AG10803 (cell line): ENCODE data around the gene UVRAG.
A peak's percentile ranks its signal among the peaks of the same experiment; 100 is the strongest.

Experiments
- DNase-seq: peaks from one replicate; pipeline ENCODE4 v3.0.0; 2010; ENCODE audit warnings: low read depth
- H3K4me3 ChIP-seq: 2 replicates; pipeline ENCODE4 v1.5.1; 2011; ENCODE audit warnings: mild to moderate bottlenecking, low read length, control low read depth
- TF ChIP-seq, protein P1 (sequence below): conservative IDR thresholded peaks from 2 replicates; pipeline ENCODE4 v1.5.1; 2011; ENCODE audit warnings: mild to moderate bottlenecking, low read length, control low read depth, inconsistent platforms

UVRAG gene

DNA sequence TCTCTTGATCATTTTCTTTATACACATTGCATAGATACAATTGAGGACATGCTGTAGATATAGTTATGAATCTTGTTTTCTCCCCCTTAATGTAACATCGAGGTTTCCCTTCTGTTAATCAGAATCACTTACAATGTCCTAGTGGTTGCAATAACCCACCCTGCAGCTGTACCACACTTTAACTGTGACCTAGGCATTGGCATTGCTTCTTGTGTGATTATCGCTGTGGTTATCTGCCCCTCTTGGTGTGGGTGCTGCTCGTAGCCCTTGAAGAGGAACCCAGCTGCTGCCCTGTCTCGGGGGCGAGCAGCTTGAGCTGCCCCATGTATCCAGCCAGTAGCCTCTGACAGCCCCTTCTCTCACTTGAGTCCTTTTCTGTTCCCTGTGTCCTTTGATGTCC lies 44.9 kb upstream of the UVRAG start:
- DNase-seq: no peak
- H3K4me3 ChIP-seq: no peak overlapping the region
- TF ChIP-seq, protein P1, sequence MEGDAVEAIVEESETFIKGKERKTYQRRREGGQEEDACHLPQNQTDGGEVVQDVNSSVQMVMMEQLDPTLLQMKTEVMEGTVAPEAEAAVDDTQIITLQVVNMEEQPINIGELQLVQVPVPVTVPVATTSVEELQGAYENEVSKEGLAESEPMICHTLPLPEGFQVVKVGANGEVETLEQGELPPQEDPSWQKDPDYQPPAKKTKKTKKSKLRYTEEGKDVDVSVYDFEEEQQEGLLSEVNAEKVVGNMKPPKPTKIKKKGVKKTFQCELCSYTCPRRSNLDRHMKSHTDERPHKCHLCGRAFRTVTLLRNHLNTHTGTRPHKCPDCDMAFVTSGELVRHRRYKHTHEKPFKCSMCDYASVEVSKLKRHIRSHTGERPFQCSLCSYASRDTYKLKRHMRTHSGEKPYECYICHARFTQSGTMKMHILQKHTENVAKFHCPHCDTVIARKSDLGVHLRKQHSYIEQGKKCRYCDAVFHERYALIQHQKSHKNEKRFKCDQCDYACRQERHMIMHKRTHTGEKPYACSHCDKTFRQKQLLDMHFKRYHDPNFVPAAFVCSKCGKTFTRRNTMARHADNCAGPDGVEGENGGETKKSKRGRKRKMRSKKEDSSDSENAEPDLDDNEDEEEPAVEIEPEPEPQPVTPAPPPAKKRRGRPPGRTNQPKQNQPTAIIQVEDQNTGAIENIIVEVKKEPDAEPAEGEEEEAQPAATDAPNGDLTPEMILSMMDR: no peak

DNA sequence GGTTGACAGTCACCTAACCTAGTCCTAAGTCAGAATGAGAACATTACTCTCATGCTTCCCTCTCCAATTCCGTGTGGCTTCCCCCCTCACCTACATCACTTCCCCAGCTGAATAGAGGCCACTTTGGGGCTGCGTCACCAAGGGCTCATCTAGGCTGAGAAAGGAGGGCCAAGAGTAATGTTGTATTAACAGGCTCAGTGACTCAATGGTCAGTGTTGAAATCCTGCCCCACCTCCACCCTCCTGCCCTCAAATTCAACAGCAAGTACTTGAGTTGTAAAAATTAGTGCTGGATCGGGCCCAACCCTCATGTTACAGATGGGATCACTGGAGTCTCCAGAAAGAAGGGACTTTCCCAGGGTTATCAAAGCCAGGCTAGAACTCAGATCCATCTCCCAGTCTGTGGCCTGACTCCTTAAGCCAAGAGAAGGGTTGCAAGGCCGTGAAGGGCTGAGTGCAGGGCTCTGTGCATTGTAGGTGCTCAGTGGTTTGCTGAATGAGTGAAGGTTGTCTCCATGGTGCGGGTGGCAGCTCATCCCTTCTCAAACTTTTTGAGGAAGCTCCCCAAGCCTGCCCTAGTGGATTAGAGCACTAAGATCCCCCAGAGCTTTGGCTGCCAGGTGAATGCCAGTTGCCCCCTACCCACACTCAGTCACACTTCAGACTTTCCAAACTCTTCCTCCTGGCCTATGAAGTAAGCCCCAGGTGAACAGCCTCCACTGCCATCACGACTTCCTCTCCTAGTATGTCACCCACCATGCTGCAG lies 43.2 kb upstream of the UVRAG start:
- TF ChIP-seq, protein P1: no peak
- no peak overlapping the region for H3K4me3 ChIP-seq
- DNase-seq: peak; percentile 87

DNA sequence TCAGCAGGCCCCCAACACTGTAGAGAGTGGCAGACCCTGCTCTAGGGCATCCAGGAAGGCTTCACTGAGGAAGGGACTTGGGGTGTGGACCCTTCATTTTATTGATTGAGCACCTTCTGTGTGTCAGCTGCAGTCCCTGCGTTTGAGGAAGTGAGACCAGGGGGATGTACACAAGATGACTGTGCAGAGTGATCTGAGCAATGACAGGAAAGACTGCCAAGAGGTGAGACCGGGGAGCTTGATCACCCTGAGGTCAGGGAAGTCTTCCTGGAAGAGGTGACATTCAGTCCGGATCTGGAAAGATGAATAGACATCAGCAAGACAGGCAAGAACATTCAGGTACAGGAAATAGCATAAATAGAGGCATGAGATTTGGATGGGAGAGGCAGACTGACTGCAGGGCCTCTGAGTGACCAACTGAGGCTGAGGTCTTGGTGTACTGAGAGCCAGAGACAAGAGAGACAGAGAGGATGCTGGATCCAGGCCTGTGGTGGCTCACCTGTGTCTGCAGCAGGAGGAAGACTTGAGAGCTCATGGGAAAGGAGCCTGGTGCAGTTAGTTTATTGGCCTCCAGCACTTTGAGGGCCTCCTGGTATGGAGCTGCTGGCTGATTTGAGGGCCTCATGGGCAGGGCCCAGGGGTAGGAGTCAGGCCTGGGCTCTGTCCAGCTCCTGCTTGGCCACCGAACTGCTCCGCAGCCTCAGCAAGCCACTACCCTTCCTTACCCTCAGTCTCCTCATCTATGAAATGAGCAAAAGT lies 41.2 kb upstream of the UVRAG start:
- TF ChIP-seq, protein P1: no peak
- no peak overlapping the region for H3K4me3 ChIP-seq
- DNase-seq: no peak

DNA sequence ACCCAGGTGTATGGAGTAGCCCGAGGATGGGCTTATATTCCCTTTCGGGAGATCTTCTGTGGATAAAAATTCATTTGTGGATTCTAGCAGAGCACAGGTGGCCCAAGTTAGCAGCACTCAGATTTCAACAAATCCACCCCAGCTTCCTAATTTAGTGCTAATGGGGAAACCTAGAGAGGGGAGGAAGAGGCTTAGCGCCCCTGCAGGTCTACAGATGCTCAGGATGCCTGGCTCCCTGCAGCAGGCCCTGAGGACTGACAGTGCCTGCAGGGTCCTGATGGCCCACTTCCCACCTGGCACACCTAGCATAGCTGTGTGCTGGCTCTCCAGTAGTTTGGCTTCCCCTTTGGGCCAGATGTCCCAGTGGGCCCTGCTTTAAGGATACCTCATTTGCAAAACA lies 40.0 kb upstream of the UVRAG start:
- no peak overlapping the region for H3K4me3 ChIP-seq
- no peak for DNase-seq
- TF ChIP-seq, protein P1: no peak

DNA sequence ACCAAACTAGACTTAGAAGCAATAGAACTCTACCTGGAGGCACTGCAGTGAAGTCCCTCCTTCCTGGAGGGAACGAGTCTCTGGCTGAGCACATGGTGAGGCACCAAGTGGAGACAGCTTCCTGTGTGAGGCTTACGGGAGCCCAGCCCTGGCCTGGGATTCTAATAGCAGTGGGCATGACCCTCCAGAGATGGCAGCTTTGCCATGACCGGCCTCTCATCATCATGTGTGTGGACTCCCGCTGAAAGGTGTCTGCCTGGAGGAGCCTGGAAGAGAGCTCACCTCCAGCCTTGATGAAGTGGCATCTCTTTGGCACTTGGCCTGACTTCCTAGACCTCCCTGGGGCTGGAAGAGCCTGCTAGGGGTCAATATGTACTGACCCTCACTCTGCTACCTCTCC lies 38.5 kb upstream of the UVRAG start:
- no peak for DNase-seq
- no peak overlapping the region for H3K4me3 ChIP-seq
- TF ChIP-seq, protein P1: no peak

DNA sequence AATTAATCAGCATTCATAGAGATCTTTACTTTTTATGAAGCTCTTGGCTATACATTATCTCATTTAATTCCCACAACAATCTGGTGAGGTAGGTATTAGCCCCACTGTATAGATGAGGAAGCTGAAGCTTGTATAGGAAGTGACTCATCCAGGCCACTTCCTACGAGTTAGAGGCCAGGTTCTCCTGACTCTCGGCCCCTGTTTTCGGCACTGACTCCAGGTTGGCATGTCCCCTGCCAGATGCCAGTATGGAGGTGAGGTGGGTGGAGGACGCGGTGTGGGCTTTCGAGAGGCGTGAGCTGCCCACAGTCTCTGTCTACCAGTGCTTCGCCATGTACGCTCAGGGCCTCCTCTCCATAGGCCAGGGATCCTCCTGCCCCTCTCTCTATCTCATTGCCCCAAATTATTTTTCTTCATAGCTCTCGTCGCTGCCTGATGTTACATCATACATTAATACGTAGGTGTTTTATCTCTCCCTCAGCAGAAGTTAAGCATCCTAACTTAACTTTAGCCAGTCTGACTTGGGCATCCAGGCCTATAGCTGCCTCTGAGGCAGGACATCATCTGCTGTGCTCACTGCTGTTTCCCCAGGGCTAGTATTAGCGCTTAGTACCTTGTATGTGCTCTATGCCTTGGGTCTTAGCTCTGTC lies 37.4 kb upstream of the UVRAG start:
- DNase-seq: no peak
- H3K4me3 ChIP-seq: no peak overlapping the region
- TF ChIP-seq, protein P1: no peak

DNA sequence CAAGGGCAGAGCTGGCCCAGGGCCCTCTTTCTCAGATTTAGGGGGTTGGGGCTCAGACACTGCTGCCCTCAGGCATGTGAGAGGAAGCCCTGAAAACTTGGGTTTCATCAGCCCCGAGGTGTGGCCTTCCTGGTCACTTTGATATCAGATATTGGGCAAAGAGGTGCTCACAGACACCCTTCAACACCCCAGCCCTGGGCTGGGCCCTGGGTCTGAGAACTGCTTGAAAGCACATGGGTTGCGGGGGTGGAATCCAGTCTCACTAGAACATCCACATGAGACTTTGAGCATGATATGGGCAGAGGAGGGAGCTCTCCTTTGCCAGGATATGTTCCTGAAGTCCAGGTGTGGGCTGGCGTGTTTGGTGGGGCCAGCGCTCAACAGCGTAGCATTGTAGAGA lies 36.0 kb upstream of the UVRAG start:
- DNase-seq: no peak
- TF ChIP-seq, protein P1: no peak
- H3K4me3 ChIP-seq: no peak overlapping the region
